T-helper 1 cell treated with Interleukin-12 subunit alpha and Interleukin-12 subunit beta and Interleukin-4 antibody, amounts not matched to agents 30 ng/mL and 1 ng/mL, for 36 hours (primary cell): Measurements from ENCODE around the gene LRPPRC. TPM values are rescaled to one million over a fixed set of nuclear protein-coding genes. Genes with fewer than 3 reads are reported as not detected.
"Not testable (repeated sequence)": the region's sequence is repeated elsewhere in the genome, so short reads cannot be mapped to it uniquely, and the experiment has no call there.

Source experiments
- intact Hi-C: fragments of 100-400 bp; cut with micrococcal nuclease; formaldehyde crosslinking; loops from one replicate; pipeline ENCODE4 v1.15.1; 2024
- total RNA-seq: library from RNA; stranded (reverse); gene quantifications from 2 replicates; pipeline ENCODE4 v1.2.3, GENCODE V29; 2022

LRPPRC gene
- 88.0 and 89.9 TPM in 2 replicates for total RNA-seq

GRCh38 chr2:43995733-43996533 is at the start of gene LRPPRC:
Gene LRPPRC (minus strand): TSS chr2:43995989. CDS start chr2:43995947, 42 bp downstream.
- intact Hi-C loops = loop anchor here (1.0 to 5.0 kb wide), 13 partner anchors 20 to 1656 kb away; partner anchors contain the start of genes CAMKMT, COX7A2L, DYNC2LI1 and PPM1B

- intact Hi-C loops = loop anchor here (1.0 to 2.0 kb wide), 5 partner anchors 94 to 431 kb away; no protein-coding TSS in a partner anchor
Observed at GRCh38 chr2:44045061-44045460, 49.3 kb upstream of the LRPPRC start.

GRCh38 chr2:44044281-44044720 is 48.5 kb upstream of the LRPPRC start:
- intact Hi-C loops = loop anchor here (1.0 to 2.0 kb wide), 11 partner anchors 43 to 911 kb away; partner anchors contain the start of genes CAMKMT, PPM1B and PREPL

- intact Hi-C loops = no loop called here
Observed at GRCh38 chr2:44040365-44040764, 44.6 kb upstream of the LRPPRC start.

- intact Hi-C loops = no loop called here
Observed at GRCh38 chr2:44038277-44038676, 42.5 kb upstream of the LRPPRC start.

- intact Hi-C loops = no loop called here
Observed at GRCh38 chr2:44037221-44037620, 41.4 kb upstream of the LRPPRC start.

GRCh38 chr2:44033947-44034346 is 38.2 kb upstream of the LRPPRC start:
- intact Hi-C loops = no loop called here

- intact Hi-C loops = not testable (repeated sequence)
Observed at GRCh38 chr2:44027076-44027475, 31.3 kb upstream of the LRPPRC start.

- intact Hi-C loops = loop anchor here (1.0 kb wide), 1 partner anchor 20 kb away; no protein-coding TSS in a partner anchor
Observed at GRCh38 chr2:44016282-44016681, 20.5 kb upstream of the LRPPRC start.

- intact Hi-C loops = no loop called here
Observed at GRCh38 chr2:44015239-44015638, 19.4 kb upstream of the LRPPRC start.

- intact Hi-C loops = not testable (repeated sequence)
Observed at GRCh38 chr2:44013205-44013604, 17.4 kb upstream of the LRPPRC start.

GRCh38 chr2:44010266-44010665 is 14.5 kb upstream of the LRPPRC start:
- intact Hi-C loops = no loop called here

- intact Hi-C loops = no loop called here
Observed at GRCh38 chr2:44009136-44009735, 13.4 kb upstream of the LRPPRC start.

GRCh38 chr2:44005846-44006245 is 10.1 kb upstream of the LRPPRC start:
- intact Hi-C loops = no loop called here

GRCh38 chr2:44004735-44005602 is 9.2 kb upstream of the LRPPRC start:
- intact Hi-C loops = no loop called here

GRCh38 chr2:44001716-44002115 is 5.9 kb upstream of the LRPPRC start:
- intact Hi-C loops = no loop called here

GRCh38 chr2:43998263-43998662 is 2.5 kb upstream of the LRPPRC start:
- intact Hi-C loops = loop anchor here (5.0 kb wide), 5 partner anchors 239 to 1654 kb away; partner anchors contain the start of gene PRKCE

GRCh38 chr2:43993437-43993836 is 2.4 kb downstream of the LRPPRC start:
- intact Hi-C loops = no loop called here

GRCh38 chr2:43989545-43989944 is 6.2 kb downstream of the LRPPRC start:
- intact Hi-C loops = no loop called here

- intact Hi-C loops = no loop called here
Observed at GRCh38 chr2:43986600-43986999, 9.2 kb downstream of the LRPPRC start.

GRCh38 chr2:43985359-43985758 is 10.4 kb downstream of the LRPPRC start:
- intact Hi-C loops = no loop called here
